T47D (cell line): ENCODE measurements around the gene ABCA7.
A peak's percentile ranks its signal among the peaks of the same experiment; 100 is the strongest.

Experiments
- DNase-seq, 2 experiments: peaks; one replicate each; pipeline versions ENCODE4 v3.0.0 to v3.0.0-alpha.2; 2011 to 2012; ENCODE audit warnings: low read depth in 1 of 2, low spot score in 1 of 2
- JUND ChIP-seq: IDR thresholded peaks from 2 replicates; pipeline ENCODE4 v1.6.1; 2012; ENCODE audit warnings: low read depth
- in situ Hi-C: cut with HindIII; loops from 2 replicates; pipeline ENCODE4 v1.10.0; 2016; ENCODE audit warnings: low sequenced_read_pairs, low pct_unique_long_range_greater_than_20kb

ABCA7 gene

GRCh38 chr19:1063909-1064660, 24.2 kb downstream of the ABCA7 start:
- in situ Hi-C loops, result no loop called here
- peak in 1 of 2 experiments; percentile 70 for DNase-seq
- no peak for TF ChIP-seq JUND

GRCh38 chr19:1064661-1065605, 25.0 kb downstream of the ABCA7 start:
- no peak for TF ChIP-seq JUND
- DNase-seq, result peak; percentile 75 to 85

GRCh38 chr19:1065606-1066109, 25.8 kb downstream of the ABCA7 start:
- in situ Hi-C loops, result no loop called here
- peak; percentile 77 to 78 for DNase-seq
- TF ChIP-seq JUND, result no peak

More at GRCh38 chr19:1064661-1065605, 25.0 kb downstream of the ABCA7 start:
- in situ Hi-C loops, result no loop called here

DNA sequence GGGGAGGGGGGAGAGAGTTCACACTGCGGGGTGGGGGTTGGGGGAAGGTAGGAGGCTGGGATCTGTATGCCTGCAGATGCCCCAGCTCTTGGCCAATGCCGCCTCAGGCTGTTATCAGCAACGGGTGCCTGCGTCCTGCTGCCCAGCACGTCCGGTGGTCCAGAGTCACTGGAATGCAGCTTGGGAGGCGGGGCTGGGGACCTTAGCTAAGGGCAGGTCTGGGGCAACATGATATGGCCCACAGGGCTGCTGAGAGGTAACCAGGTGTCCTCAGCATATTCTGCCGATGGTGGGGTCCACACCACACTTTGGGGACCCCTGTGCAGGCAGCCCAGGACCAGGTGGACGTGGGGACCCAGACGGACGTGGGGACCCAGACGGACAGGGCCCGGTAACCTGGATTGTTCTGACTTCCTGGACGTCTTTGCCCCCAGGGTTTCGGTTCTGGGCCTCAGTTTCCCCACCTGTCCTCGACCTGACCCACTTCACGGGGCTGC, 26.4 kb downstream of the ABCA7 start:
- in situ Hi-C loops, result no loop called here
- no peak for DNase-seq
- no peak for TF ChIP-seq JUND

DNA sequence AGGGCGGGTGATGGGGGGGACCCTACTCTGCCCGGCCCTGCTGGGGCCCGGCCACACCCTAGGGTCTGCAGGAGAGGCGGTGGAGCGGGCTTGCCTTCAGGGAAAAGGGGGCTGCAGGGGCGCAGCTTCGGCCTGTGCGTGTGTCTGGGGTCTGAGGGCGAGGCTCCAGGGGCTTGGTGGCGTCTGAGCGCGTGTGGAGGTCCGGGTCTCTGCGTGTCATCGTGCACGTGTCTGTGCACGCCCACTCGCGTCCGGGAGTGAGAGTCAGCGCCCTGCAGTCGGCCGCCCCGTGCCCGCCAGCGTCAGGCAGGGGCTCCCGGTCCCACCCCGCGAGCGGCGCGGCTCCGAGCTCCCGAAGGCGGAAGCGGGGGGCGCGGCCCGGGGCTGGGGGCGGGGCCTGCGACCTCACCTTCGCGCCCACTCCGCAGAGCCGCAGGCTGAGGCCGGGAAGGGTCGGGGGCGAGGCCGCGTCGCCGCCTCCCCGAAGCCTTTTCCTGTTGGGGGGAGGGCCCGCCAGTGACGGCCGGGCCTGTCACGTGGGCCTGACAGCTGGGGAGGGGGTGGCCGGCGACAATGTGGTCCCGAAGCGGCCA, 26.9 kb downstream of the ABCA7 start, which contains the start of gene ARHGAP45:
ARHGAP45 (plus strand) TSS at position 420 of the 593 bp plus-strand sequence. CDS start 239 bp downstream, outside the sequence.
- DNase-seq, result no peak
- TF ChIP-seq JUND, result no peak
- in situ Hi-C loops, result no loop called here

DNA sequence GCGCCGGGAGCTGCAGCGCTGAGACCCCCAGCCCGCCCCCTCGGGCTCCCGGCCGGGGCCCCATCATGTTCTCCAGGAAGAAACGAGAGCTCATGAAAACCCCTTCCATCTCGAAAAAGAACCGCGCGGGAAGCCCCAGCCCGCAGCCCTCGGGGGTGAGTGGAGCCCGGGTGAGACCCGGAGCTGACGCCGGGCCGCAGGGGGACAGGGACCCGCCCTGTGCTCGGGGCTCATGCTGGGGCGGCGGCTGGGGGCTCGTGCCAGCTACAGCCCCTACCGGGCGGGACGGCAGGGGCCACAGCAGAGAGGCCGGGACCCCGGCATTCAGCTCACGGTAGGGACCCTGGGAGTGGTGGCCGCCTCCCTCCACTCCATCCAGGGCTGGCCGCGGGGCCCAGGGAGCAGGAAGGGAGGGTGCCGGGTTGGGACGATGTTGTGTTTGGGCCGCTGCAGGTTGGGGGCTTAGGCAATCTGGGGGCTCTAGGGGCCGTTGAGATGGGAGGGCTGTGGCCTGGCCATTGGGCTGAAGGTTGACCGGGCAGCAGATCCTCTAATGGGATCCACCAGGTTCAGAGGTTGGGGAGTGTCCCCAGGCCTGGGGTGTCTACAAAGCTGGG, 27.5 kb downstream of the ABCA7 start:
- TF ChIP-seq JUND, result no peak
- no peak for DNase-seq
- in situ Hi-C loops, result no loop called here

GRCh38 chr19:1068009-1069001, 28.4 kb downstream of the ABCA7 start:
- no peak for DNase-seq
- no peak for TF ChIP-seq JUND
- in situ Hi-C loops, result no loop called here

- TF ChIP-seq JUND, result no peak
- DNase-seq, result no peak
- in situ Hi-C loops, result no loop called here
Measured at GRCh38 chr19:1069009-1069779, 29.3 kb downstream of the ABCA7 start.

- in situ Hi-C loops, result no loop called here
- no peak for TF ChIP-seq JUND
- DNase-seq, result no peak
Measured at GRCh38 chr19:1070576-1070930, 30.6 kb downstream of the ABCA7 start.
